Keratinocyte (primary cell): ENCODE data around the gene CEP162.

Source experiments
- CTCF ChIP-seq, 3 experiments: IDR thresholded peaks in 1 of 3; conservative IDR thresholded peaks in 1 of 3; optimal IDR thresholded peaks in 1 of 3; 2 replicates in 2 of 3; 3 replicates in 1 of 3; pipeline versions ENCODE3 to v1.5.1; 2011; ENCODE audit warnings: low read length in 3 of 3, mild to moderate bottlenecking in 3 of 3, moderate library complexity in 2 of 3, control low read depth in 1 of 3, inconsistent platforms in 1 of 3; ENCODE audit not compliant: insufficient read depth in 2 of 3; ENCODE audit errors: extremely low read depth in 1 of 3
- EZH2 ChIP-seq: IDR thresholded peaks from one replicate; pipeline ENCODE4 v1.6.1; 2012; ENCODE audit warnings: inconsistent platforms, mild to moderate bottlenecking, low read length, moderate library complexity

DNA sequence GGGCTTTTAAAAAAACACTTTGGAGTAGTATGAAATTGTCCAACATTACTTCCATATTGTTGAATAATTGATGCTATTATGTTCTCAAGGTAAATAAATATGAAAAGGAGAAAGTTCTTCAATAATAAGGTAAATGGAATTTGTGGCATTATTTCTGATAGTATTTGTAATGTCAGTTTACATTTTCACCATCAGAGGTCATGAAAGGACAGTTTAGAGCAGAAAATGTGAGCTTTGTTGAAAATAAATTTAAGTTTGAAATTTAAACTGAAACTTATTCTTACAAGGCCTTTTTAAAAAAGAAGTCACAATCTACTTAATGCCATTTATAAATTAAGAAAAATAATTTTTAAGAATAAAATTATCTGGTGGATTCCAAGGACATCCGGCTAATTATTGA lies 15.8 kb upstream of the CEP162 start:
- TF ChIP-seq CTCF (optimal IDR thresholded peaks at IDR 0.05 in 1 of 3, IDR thresholded peaks at IDR 0.05 in 1 of 3, conservative IDR thresholded peaks at IDR 0.05 in 1 of 3; ENCODE audit: extremely low read depth in 1 of 3, insufficient read depth in 2 of 3, low read length in 3 of 3) (no peak), EZH2 (no peak)
